Smooth muscle cell of bladder (primary cell): Measurements from ENCODE around the gene CFAP119. TPM values are rescaled to one million over a fixed set of nuclear protein-coding genes. Genes with fewer than 3 reads are reported as not detected.

Experiments
- total RNA-seq: library from RNA; depleted of rRNA; stranded (reverse); fragments of >200 nt; gene quantifications from 2 replicates; pipeline ENCODE4 v1.2.3, GENCODE V29; 2014

CFAP119 gene
- total RNA-seq: 1.8 and 2.4 TPM in 2 replicates

GRCh38 chr16:30761928-30762902, at the start of gene CFAP119, which contains the start of gene RNF40:
CFAP119 (minus strand) TSS chr16:30762062; CDS start chr16:30761748, 314 bp downstream.
RNF40 (plus strand) TSS chr16:30762322; CDS start chr16:30762546, 224 bp downstream.

GRCh38 chr16:30786936-30787612, 25.2 kb upstream of the CFAP119 start, which contains the start of gene ZNF629:
ZNF629 (minus strand) TSS chr16:30787205; CDS start chr16:30784482, 2,723 bp downstream.

GRCh38 chr16:30747799-30748633, 13.8 kb downstream of the CFAP119 start, which contains the start of gene PHKG2:
PHKG2 (plus strand) TSS chr16:30748425; CDS start chr16:30748821, 396 bp downstream.

Other genes with a start within 250 kb of the CFAP119 start
- 9.5 and 12.8 TPM in 2 replicates for gene ZNF768, start 235.5 kb downstream of the CFAP119 start, total RNA-seq
- gene ZNF747, start 227.2 kb downstream of the CFAP119 start, total RNA-seq: 6.7 and 8.4 TPM in 2 replicates
- gene ZNF764, start 203.7 kb downstream of the CFAP119 start, total RNA-seq: 2.1 and 2.8 TPM in 2 replicates
- gene ZNF688, start 190.3 kb downstream of the CFAP119 start, total RNA-seq: 12.1 and 12.9 TPM in 2 replicates
- gene ZNF785, start 176.4 kb downstream of the CFAP119 start, total RNA-seq: 7.9 and 8.4 TPM in 2 replicates
- gene ZNF689, start 151.7 kb downstream of the CFAP119 start, total RNA-seq: 3.8 and 4.4 TPM in 2 replicates
- 3.4 and 3.8 TPM in 2 replicates for gene PRR14, start 111.1 kb downstream of the CFAP119 start, total RNA-seq
- 12.7 and 15.3 TPM in 2 replicates for gene FBRS, start 103.6 kb downstream of the CFAP119 start, total RNA-seq
- 9.8 and 20.4 TPM in 2 replicates for gene SRCAP, start 62.9 kb downstream of the CFAP119 start, total RNA-seq
- 16.5 and 16.9 TPM in 2 replicates for gene PHKG2, start 13.6 kb downstream of the CFAP119 start, total RNA-seq
- gene RNF40, start 260 bp upstream of the CFAP119 start, total RNA-seq: 53.8 and 63.1 TPM in 2 replicates
- 6.4 and 8.5 TPM in 2 replicates for gene ZNF629, start 25.1 kb upstream of the CFAP119 start, total RNA-seq
- 28.9 and 29.9 TPM in 2 replicates for gene BCL7C, start 132.0 kb upstream of the CFAP119 start, total RNA-seq
- 1.6 and 1.7 TPM in 2 replicates for gene CTF1, start 134.6 kb upstream of the CFAP119 start, total RNA-seq
- gene FBXL19, start 161.5 kb upstream of the CFAP119 start, total RNA-seq: 11.5 and 15.9 TPM in 2 replicates
- 42.8 and 51.3 TPM in 2 replicates for gene ORAI3, start 187.0 kb upstream of the CFAP119 start, total RNA-seq
- gene SETD1A, start 195.7 kb upstream of the CFAP119 start, total RNA-seq: 1.3 and 2.3 TPM in 2 replicates
- gene HSD3B7, start 223.1 kb upstream of the CFAP119 start, total RNA-seq: 28.3 and 34.6 TPM in 2 replicates
- 0.71 and 0.83 TPM in 2 replicates for gene STX1B, start 248.6 kb upstream of the CFAP119 start, total RNA-seq